Medulla oblongata (tissue), 1 donor: ENCODE data around the gene FETUB.
A peak's percentile ranks its signal among the peaks of the same experiment; 100 is the strongest.

ENCODE experiments used
- DNase-seq: peaks from one replicate; pipeline ENCODE4 v3.0.0-alpha.2; 2015; ENCODE audit errors: extremely low spot score

The FETUB gene

GRCh38 chr3:186635532-186635931 lies 4.7 kb upstream of the FETUB start:
- no peak for DNase-seq

- no peak for DNase-seq
These were observed 3.7 kb upstream of the FETUB start for GRCh38 chr3:186636536-186636935.

- no peak for DNase-seq
These were observed 2.5 kb upstream of the FETUB start for GRCh38 chr3:186637686-186638085.

- no peak for DNase-seq
These were observed 1.9 kb upstream of the FETUB start for GRCh38 chr3:186638259-186638658.

GRCh38 chr3:186640473-186640818 lies 247 bp downstream of the FETUB start:
- DNase-seq, result peak; percentile 17

- DNase-seq, result peak; percentile 5
These were observed 730 bp downstream of the FETUB start for GRCh38 chr3:186640929-186641328.

- DNase-seq, result no peak
These were observed 1.8 kb downstream of the FETUB start for GRCh38 chr3:186642014-186642413.

- no peak for DNase-seq
These were observed 3.3 kb downstream of the FETUB start for GRCh38 chr3:186643493-186643892.

GRCh38 chr3:186644683-186645082 lies 4.5 kb downstream of the FETUB start:
- DNase-seq, result no peak

GRCh38 chr3:186646106-186646505 lies 5.9 kb downstream of the FETUB start:
- no peak for DNase-seq

GRCh38 chr3:186646841-186647240 lies 6.6 kb downstream of the FETUB start:
- no peak for DNase-seq

GRCh38 chr3:186648851-186649250 lies 8.7 kb downstream of the FETUB start:
- DNase-seq, result no peak

GRCh38 chr3:186651678-186652215 lies 11.5 kb downstream of the FETUB start:
- no peak for DNase-seq

- no peak for DNase-seq
These were observed 13.0 kb downstream of the FETUB start for GRCh38 chr3:186653080-186653707.

- DNase-seq, result no peak
These were observed 13.8 kb downstream of the FETUB start for GRCh38 chr3:186653984-186654383.

GRCh38 chr3:186663361-186664118 lies 23.3 kb downstream of the FETUB start:
- DNase-seq, result no peak

- no peak for DNase-seq
These were observed 23.9 kb downstream of the FETUB start for GRCh38 chr3:186664119-186664495.

GRCh38 chr3:186664506-186664905 lies 24.3 kb downstream of the FETUB start:
- DNase-seq, result no peak

- DNase-seq, result no peak
These were observed 25.5 kb downstream of the FETUB start, which contains the start of gene HRG for GRCh38 chr3:186665625-186666188. TSS of gene HRG (plus strand) at chr3:186666014. CDS start at chr3:186666032, 18 bp downstream.

- DNase-seq, result no peak
These were observed 28.2 kb downstream of the FETUB start for GRCh38 chr3:186668426-186668825.

GRCh38 chr3:186669378-186670084 lies 29.3 kb downstream of the FETUB start:
- DNase-seq, result no peak

GRCh38 chr3:186670155-186670554 lies 30.0 kb downstream of the FETUB start:
- DNase-seq, result no peak
